HG03097 (cell line): Measurements from ENCODE around the gene RTN4.
"Not testable (repeated sequence)": the region's sequence is repeated elsewhere in the genome, so short reads cannot be mapped to it uniquely, and the experiment has no call there.

ENCODE experiments used
- ATAC-seq: cut with Tn5 transposase; IDR thresholded peaks from one replicate; pipeline ENCODE4 v1.9.1; 2021; ENCODE audit not compliant: unreplicated experiment, low FRiP score

RTN4 gene

DNA sequence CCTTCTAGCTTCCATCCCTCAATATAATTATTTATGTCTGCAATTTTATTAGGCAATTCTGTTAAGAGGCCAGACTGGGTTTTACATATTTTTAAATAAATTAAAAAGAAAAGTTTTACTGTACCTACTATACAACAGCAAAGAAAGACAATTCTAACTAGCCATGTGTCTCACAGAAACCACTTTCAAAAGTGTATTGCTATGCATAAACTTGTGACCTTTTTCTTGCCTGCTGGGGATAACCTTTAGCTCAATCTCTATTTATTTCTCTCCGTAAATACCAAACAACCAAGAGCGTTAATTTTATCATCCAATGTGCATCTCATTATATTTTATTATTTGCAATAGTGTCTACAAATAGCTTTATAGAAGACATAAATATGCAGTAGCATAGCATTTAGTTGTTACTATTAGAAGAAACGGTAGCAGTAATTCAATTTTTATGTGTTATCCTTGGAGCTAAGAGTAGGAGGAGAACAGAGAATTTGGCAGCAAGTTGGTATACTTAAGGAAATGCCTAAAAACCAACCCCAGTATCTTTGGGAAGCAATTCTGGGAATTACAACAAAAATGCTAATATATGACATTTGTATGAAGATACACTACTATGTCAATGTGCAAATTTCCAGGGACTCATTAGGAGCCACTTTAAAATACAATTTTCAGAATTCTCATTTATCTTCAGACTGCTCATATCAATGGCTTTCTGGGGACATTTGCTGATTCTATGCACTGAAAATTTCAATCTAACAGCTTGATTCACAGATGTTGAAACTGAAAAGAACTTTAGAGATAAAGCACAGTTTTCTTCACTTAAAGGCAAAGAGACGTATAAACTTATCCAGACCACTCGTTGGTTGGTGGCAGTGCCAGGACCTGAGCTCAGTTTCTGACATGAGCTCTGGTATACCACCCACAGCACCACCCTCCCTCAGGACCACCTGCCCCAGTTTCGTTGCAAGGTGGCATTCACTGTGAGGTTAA lies 23.0 kb upstream of the RTN4 start:
- ATAC-seq = no peak

DNA sequence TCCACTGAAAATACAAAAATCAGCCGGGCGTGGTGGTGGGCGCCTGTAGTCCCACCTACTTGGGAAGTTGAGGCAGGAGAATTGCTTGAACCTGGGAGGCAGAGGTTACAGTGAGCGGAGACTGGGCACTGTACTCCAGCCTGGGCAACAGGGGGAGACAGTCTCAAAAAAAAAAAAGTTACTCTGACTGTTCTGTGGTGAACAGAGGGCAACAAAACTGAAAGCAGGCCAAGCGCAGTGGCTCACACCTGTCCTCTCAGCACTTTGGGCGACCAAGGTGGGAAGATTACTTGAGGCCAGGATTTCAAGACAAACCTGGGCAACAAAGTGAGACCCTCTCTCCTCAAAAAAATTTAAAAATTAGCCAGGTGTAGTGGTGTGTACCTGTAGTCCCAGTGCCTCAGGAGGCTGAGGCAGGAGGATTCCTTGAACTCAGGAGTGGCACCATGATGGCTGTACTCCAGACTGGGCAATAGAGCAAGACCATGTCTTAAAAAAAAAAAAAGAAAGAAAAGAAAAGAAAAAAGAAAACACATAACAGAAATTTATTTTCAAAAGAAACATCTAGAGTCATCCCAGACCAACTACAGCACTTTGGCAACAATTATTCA lies 13.6 kb upstream of the RTN4 start:
- no peak for ATAC-seq

- no peak for ATAC-seq
These were observed 13.0 kb upstream of the RTN4 start for GRCh38 chr2:55063226-55063625.

DNA sequence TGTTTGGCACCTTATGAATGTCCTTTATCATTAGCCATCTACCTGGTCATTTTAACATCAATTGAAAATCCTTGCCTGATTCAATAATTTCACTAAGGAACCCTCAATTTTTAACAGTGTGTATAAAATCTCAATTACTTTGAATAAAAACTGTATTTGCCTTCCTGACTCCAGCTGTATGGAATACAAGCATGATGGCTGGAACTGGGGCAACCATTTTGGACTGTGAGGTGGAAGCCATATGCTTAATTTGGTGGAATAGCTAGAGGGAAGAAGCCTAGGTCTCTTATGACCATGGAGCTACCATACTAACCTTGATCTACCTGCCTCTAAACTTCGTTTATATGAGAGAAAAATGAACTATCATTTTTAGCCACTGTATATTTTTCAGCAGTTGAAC lies 12.5 kb upstream of the RTN4 start:
- no peak for ATAC-seq

GRCh38 chr2:55061523-55062344 lies 11.5 kb upstream of the RTN4 start:
- no peak for ATAC-seq

- no peak for ATAC-seq
These were observed 9.5 kb upstream of the RTN4 start for GRCh38 chr2:55059793-55060192.

GRCh38 chr2:55057474-55057873 lies 7.2 kb upstream of the RTN4 start:
- no peak for ATAC-seq

GRCh38 chr2:55056024-55056521 lies 5.8 kb upstream of the RTN4 start:
- ATAC-seq = no peak

GRCh38 chr2:55054106-55054875 lies 4.0 kb upstream of the RTN4 start:
- ATAC-seq = no peak

DNA sequence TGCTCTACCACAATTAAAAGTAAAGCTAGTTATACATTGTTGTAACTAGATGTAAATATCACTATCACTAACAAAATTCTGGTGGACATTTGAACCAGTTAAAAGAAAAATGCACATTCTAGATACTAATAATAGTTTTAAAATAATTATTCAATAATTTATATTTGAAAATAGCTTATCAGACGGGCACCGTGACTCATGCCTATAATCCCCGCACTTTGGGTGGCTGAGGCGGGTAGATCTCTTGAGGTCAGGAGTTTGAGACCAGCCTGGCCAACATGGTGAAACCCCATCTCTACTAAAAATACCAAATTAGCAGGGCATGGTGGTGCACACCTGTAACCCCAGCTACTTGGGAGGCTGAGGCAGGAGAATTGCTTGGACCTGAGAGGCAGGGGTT lies 3.0 kb upstream of the RTN4 start:
- ATAC-seq = not testable (repeated sequence)

GRCh38 chr2:55052129-55053061 lies 2.1 kb upstream of the RTN4 start:
- ATAC-seq = no peak

DNA sequence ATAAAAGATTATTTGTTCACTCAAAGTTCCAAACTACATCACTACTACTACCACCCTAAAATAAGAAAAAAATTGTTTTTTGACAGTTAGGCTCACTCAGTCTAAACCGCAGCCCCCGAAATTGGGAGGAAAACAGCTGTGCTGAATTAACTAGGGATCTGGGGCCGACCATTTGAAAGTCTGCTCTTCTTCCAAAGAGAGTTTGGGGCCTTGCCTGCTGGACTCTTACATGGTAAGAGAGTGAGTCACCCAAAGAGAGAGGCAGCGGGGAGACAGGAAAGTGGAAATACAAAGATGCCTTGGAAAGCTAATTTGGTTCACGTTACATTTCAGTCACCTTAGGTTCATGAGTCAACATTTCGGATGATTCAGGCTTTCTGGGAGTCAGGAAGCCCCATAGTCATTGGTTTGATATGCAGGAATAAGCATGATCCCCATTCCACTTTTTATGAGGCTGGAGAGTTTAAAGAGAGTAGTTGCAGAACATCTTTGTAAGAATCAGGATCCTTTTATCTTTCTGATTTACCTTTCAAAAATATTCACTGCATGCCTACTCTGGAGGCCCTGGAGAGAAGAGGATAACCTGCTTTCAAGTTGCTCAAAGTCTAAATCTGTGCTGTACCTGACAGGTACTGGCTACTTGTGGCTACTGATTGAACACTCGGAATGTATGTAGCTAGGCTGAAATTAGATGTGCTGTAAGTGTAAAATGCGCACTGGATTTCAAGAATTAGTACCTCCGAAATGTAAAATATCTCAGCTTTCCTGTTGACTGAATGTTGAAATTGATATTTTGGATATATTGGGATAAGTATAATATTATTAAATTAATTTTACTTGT lies 995 bp upstream of the RTN4 start:
- no peak for ATAC-seq

GRCh38 chr2:55049821-55050099 lies 491 bp downstream of the RTN4 start:
- peak; percentile 0 for ATAC-seq

DNA sequence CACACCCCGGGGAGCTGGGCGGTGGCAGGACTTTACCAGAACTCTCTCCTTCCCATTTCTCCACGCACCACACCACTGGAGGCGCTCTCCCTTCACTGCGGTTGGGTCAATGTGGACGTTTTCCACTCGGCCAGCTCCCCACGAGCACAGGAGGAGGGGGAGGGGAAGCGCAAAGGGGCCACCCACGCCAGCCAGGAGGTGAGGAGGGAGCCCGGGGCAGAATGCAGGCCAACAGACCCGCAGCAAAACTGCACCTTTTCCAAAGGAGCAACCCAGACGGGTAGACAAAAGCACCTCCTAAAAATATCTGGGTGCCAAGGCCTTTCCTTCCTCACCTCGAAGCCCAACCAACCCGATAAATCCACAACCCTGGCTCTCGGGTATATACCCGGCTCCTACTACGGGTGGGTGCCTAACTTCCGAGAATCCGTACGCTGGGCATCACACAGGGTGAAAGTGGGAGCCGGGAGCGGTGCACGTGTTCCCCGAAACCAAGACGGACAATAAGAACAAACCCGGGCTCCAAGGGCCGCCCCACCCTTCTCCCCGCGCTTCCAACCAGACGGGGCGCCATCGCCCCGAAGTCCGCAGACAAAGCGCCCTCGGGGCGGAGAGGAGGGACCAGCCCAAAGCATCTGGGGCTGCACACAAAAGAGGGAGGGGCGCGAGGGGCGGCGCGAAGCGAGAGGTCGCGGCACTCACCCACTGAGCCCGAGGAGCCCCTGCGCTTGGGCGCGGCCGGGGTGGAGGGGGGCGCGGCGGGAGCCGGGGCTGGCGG lies 1.0 kb downstream of the RTN4 start:
- ATAC-seq = peak; percentile 6

GRCh38 chr2:55048508-55049042 lies 1.7 kb downstream of the RTN4 start:
- ATAC-seq = no peak

DNA sequence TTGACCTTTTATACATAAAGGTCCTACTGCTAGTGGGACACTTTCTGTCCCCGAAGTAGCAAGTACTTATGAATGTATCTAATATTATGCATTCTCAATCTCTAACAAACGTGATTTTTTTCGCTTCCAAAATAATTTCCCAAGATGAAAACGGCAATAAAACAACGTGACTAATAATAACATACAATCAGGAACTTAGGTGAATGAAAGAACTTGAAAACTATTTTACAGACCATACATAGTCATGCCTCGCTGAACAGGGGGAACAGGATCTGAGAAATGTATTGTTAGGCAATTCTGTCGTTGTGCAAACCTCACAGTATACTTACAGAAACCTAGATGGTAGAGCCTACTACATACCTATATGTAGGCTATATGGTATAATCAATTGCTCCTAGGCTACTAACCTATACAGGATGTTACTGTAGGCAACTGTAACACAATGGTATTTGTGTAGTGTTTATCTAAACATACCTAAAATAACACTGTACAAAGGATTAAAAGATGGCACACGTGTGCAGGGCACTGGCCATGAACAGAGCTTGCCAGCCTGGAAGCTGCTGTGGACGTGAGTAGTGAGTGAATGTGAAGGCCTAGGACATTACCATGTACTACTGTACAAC lies 2.5 kb downstream of the RTN4 start:
- no peak for ATAC-seq

DNA sequence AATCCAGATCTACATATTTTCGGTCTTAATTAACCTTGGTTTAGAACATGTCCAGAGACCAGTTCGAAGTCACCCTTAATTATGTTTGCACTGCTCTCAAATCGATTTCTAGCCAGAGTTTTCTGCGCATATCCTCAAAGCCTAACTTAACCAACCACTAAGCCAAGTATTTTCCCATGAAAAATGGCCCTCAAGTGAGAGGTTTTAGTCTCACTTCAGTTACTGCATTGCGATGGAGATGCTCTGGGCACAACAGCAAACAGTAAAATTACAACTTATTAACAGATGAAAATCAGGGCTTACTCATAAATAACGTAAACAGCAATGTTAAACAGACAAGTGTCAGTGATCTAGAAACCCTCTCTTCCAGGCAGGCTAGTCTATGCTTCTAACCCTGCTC lies 4.5 kb downstream of the RTN4 start:
- ATAC-seq = no peak
